Measurements from ENCODE around the gene PSMB1.

Gene PSMB1

GRCh38 chr6:170552765-170553533, at the start of gene PSMB1:
Gene PSMB1, minus strand, starts transcription at chr6:170553307. Its CDS starts 65 bp downstream, at chr6:170553242.
- peak; percentile 81 for DNase-seq (ENCODE audit: low spot score)

GRCh38 chr6:170597278-170597677, 44.2 kb upstream of the PSMB1 start:
- no peak for DNase-seq (ENCODE audit: low spot score)

GRCh38 chr6:170596426-170596825, 43.3 kb upstream of the PSMB1 start:
- no peak for DNase-seq (ENCODE audit: low spot score)

GRCh38 chr6:170590725-170591124, 37.6 kb upstream of the PSMB1 start:
- DNase-seq (ENCODE audit: low spot score), result no peak

GRCh38 chr6:170584954-170585498, 31.9 kb upstream of the PSMB1 start:
- no peak for DNase-seq (ENCODE audit: low spot score)

- DNase-seq (ENCODE audit: low spot score), result peak; percentile 89
These were observed 31.3 kb upstream of the PSMB1 start, which contains the start of gene PDCD2 for GRCh38 chr6:170584181-170584953. Gene PDCD2, minus strand, starts transcription at chr6:170584637. Its CDS starts 56 bp downstream, at chr6:170584581.

GRCh38 chr6:170583756-170584180, 30.7 kb upstream of the PSMB1 start:
- peak; percentile 1 for DNase-seq (ENCODE audit: low spot score)

GRCh38 chr6:170578909-170579308, 25.8 kb upstream of the PSMB1 start:
- no peak for DNase-seq (ENCODE audit: low spot score)

GRCh38 chr6:170575250-170575649, 22.1 kb upstream of the PSMB1 start:
- DNase-seq (ENCODE audit: low spot score), result no peak

- DNase-seq (ENCODE audit: low spot score), result no peak
These were observed 19.8 kb upstream of the PSMB1 start for GRCh38 chr6:170572704-170573466.

- DNase-seq (ENCODE audit: low spot score), result no peak
These were observed 11.9 kb upstream of the PSMB1 start for GRCh38 chr6:170564936-170565530.

- no peak for DNase-seq (ENCODE audit: low spot score)
These were observed 8.4 kb upstream of the PSMB1 start for GRCh38 chr6:170561555-170561954.

- DNase-seq (ENCODE audit: low spot score), result no peak
These were observed 2.2 kb upstream of the PSMB1 start for GRCh38 chr6:170555305-170555704.

GRCh38 chr6:170554796-170555137, 1.7 kb upstream of the PSMB1 start:
- no peak for DNase-seq (ENCODE audit: low spot score)

GRCh38 chr6:170554013-170554795, 1.1 kb upstream of the PSMB1 start, which contains the start of gene TBP:
Gene TBP, plus strand, starts transcription at chr6:170554369. Its CDS starts 2,661 bp downstream, at chr6:170557030.
- peak; percentile 97 for DNase-seq (ENCODE audit: low spot score)

- no peak for DNase-seq (ENCODE audit: low spot score)
These were observed 466 bp upstream of the PSMB1 start for GRCh38 chr6:170553534-170554012.

GRCh38 chr6:170545405-170545804, 7.7 kb downstream of the PSMB1 start:
- DNase-seq (ENCODE audit: low spot score), result no peak

- DNase-seq (ENCODE audit: low spot score), result no peak
These were observed 10.9 kb downstream of the PSMB1 start for GRCh38 chr6:170542031-170542719.

- no peak for DNase-seq (ENCODE audit: low spot score)
These were observed 15.8 kb downstream of the PSMB1 start for GRCh38 chr6:170537329-170537728.

GRCh38 chr6:170536671-170537070, 16.4 kb downstream of the PSMB1 start:
- no peak for DNase-seq (ENCODE audit: low spot score)
